Ectodermal cell (in vitro differentiated cells): ENCODE data around the gene AGFG1.

ENCODE experiments used
- H3K27ac ChIP-seq: 2 replicates; pipeline ENCODE4 v1.7.0; 2013; ENCODE audit warnings: mild to moderate bottlenecking, low read depth, low read length; ENCODE audit not compliant: insufficient read depth, poor library complexity, severe bottlenecking
- H3K27me3 ChIP-seq: 2 replicates; pipeline ENCODE4 v1.7.0; 2013; ENCODE audit warnings: mild to moderate bottlenecking, low read length; ENCODE audit not compliant: insufficient read depth, control insufficient read depth, poor library complexity, severe bottlenecking
- H3K36me3 ChIP-seq: one replicate; pipeline ENCODE4 v1.7.0; 2013; ENCODE audit warnings: low read length; ENCODE audit not compliant: control insufficient read depth, insufficient read depth
- H3K4me1 ChIP-seq: one replicate; pipeline ENCODE4 v1.7.0; 2013; ENCODE audit warnings: low read length; ENCODE audit not compliant: control insufficient read depth, insufficient read depth
- H3K4me3 ChIP-seq: 2 replicates; pipeline ENCODE4 v1.7.0; 2013; ENCODE audit warnings: low read depth, low read length, control low read depth; ENCODE audit not compliant: insufficient read depth
- H3K9me3 ChIP-seq: 2 replicates; pipeline ENCODE4 v1.7.0; 2013; ENCODE audit warnings: mild to moderate bottlenecking, low read length, moderate library complexity; ENCODE audit not compliant: control insufficient read depth
- WGBS, 2 experiments: methylation state at CpG; one replicate each; pipeline ENCODE4 v1.1.7; 2013; ENCODE audit warnings: missing lambda C conversion rate in 2 of 2; 5-methylcytosine and 5-hydroxymethylcytosine counted together

Gene AGFG1

GRCh38 chr2:227473122-227473461, 1.1 kb downstream of the AGFG1 start:
- H3K36me3 ChIP-seq: no peaks in the 10 kb centered on the region
- H3K9me3 ChIP-seq: no peaks in the 10 kb centered on the region
- peak overlapping the region; percentile 62 for H3K4me3 ChIP-seq
- 3% methylated on average over 9 of the region's 9 CpGs for WGBS, 2 experiments
- H3K27ac ChIP-seq: peak overlapping the region; percentile 47
- H3K27me3 ChIP-seq: no peaks in the 10 kb centered on the region
- peaks cover 5% of the 10 kb centered on the region for H3K4me1 ChIP-seq

DNA sequence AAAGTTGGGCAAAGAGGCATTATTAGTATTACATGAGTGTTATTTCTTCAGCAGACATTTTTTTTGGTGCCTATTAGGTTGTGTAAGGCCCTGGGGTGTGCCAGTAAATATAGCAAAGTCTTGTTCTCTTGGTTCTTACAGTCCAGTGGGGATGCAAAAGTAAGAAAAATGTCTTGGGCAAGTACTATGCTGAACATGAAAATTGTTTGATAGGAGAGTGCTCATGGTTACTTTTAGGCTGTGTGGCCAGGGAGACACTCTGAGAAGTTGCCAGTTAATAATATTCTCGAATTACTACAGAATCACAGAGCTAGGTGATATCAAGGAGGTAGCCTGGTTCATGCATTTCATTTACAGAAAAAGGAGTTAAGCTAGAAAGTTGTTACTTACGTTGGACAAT, 1.9 kb downstream of the AGFG1 start:
- 88 to 94% methylated on average over 2 of the region's 2 CpGs for WGBS, 2 experiments
- Histone ChIP-seq H3K4me1 (peaks cover 5% of the 10 kb centered on the region), H3K4me3 (no peak overlapping the region), H3K36me3 (no peaks in the 10 kb centered on the region), H3K27me3 (no peaks in the 10 kb centered on the region), H3K9me3 (no peaks in the 10 kb centered on the region), H3K27ac (no peak overlapping the region)

- H3K4me3 ChIP-seq: no peak overlapping the region
Measured at GRCh38 chr2:227474410-227474809, 2.5 kb downstream of the AGFG1 start.

GRCh38 chr2:227477291-227477690, 5.3 kb downstream of the AGFG1 start:
- H3K4me3 ChIP-seq: no peak overlapping the region
- WGBS, 2 experiments: 92 to 98% methylated on average over 4 of the region's 4 CpGs
- H3K4me1 ChIP-seq: peaks cover 5% of the 10 kb centered on the region
- no peak overlapping the region for H3K27ac ChIP-seq
- no peaks in the 10 kb centered on the region for H3K36me3 ChIP-seq
- H3K27me3 ChIP-seq: no peaks in the 10 kb centered on the region
- H3K9me3 ChIP-seq: no peaks in the 10 kb centered on the region

More at GRCh38 chr2:227474410-227474809, 2.5 kb downstream of the AGFG1 start:
- no peaks in the 10 kb centered on the region for H3K27me3 ChIP-seq
- H3K36me3 ChIP-seq: no peaks in the 10 kb centered on the region
- WGBS, 2 experiments: 94 to 96% methylated on average over 3 of the region's 3 CpGs
- H3K9me3 ChIP-seq: no peaks in the 10 kb centered on the region
- peaks cover 5% of the 10 kb centered on the region for H3K4me1 ChIP-seq
- H3K27ac ChIP-seq: no peak overlapping the region

DNA sequence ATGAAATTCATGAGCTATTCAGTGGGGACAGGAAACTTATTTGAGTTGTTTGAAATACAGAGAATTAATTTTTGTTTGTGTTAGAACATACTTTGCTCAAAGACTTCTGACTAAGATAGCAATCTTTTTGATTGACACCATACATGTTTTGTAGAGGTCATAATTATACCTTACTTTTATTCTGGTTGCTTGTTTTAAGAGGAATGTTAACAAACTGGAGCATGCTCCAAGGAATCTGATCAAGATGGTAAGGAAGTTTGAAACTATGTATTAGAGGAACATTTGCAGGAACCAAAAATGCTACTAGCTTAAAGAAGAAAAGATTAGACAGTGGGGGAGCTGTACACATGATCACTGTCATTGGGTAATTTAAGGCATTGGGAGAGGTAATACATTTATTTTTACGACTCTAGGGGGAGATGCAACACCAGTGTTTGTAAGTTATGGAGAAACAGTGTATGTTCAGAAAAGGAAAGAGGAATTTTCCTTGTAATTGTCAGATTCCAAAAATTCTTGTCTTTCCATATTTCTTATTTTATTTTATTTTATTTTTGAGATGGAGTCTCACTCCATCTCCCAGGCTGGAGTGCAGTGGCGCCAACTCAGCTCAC, 8.0 kb downstream of the AGFG1 start:
- H3K36me3 ChIP-seq: no peaks in the 10 kb centered on the region
- no peaks in the 10 kb centered on the region for H3K9me3 ChIP-seq
- no peaks in the 10 kb centered on the region for H3K27me3 ChIP-seq
- WGBS, 2 experiments: 91 to 95% methylated on average over 2 of the region's 2 CpGs
- no peak overlapping the region for H3K27ac ChIP-seq
- no peak overlapping the region for H3K4me3 ChIP-seq
- H3K4me1 ChIP-seq: no peaks in the 10 kb centered on the region

- H3K4me3 ChIP-seq: no peak overlapping the region
- H3K9me3 ChIP-seq: no peaks in the 10 kb centered on the region
- 82 to 95% methylated on average over 2 of the region's 2 CpGs for whole genome bisulfite sequencing, 2 experiments
- no peaks in the 10 kb centered on the region for H3K36me3 ChIP-seq
- H3K4me1 ChIP-seq: no peaks in the 10 kb centered on the region
- H3K27ac ChIP-seq: no peak overlapping the region
- H3K27me3 ChIP-seq: no peaks in the 10 kb centered on the region
Measured at GRCh38 chr2:227480528-227480927, 8.6 kb downstream of the AGFG1 start.

GRCh38 chr2:227482638-227483340, 10.8 kb downstream of the AGFG1 start:
- H3K4me3 ChIP-seq: no peak overlapping the region
- no peaks in the 10 kb centered on the region for H3K4me1 ChIP-seq
- no peaks in the 10 kb centered on the region for H3K9me3 ChIP-seq
- WGBS, 2 experiments: 100% methylated on average over 1 of the region's 1 CpG; no CpG with 5 or more reads in 1 of the 2 experiments
- no peak overlapping the region for H3K27ac ChIP-seq
- no peaks in the 10 kb centered on the region for H3K27me3 ChIP-seq
- H3K36me3 ChIP-seq: no peaks in the 10 kb centered on the region

GRCh38 chr2:227485429-227485828, 13.5 kb downstream of the AGFG1 start:
- Histone ChIP-seq H3K27me3 (no peaks in the 10 kb centered on the region), H3K4me1 (no peaks in the 10 kb centered on the region), H3K9me3 (no peaks in the 10 kb centered on the region), H3K27ac (no peak overlapping the region), H3K4me3 (no peak overlapping the region), H3K36me3 (no peaks in the 10 kb centered on the region)
- 89 to 95% methylated on average over 1 of the region's 1 CpG for WGBS, 2 experiments

- Histone ChIP-seq H3K4me3 (no peak overlapping the region), H3K27ac (no peak overlapping the region), H3K27me3 (no peaks in the 10 kb centered on the region), H3K4me1 (no peaks in the 10 kb centered on the region), H3K9me3 (no peaks in the 10 kb centered on the region), H3K36me3 (no peaks in the 10 kb centered on the region)
- WGBS, 2 experiments: 90 to 100% methylated on average over 1 of the region's 2 CpGs
Measured at GRCh38 chr2:227486688-227487087, 14.7 kb downstream of the AGFG1 start.

DNA sequence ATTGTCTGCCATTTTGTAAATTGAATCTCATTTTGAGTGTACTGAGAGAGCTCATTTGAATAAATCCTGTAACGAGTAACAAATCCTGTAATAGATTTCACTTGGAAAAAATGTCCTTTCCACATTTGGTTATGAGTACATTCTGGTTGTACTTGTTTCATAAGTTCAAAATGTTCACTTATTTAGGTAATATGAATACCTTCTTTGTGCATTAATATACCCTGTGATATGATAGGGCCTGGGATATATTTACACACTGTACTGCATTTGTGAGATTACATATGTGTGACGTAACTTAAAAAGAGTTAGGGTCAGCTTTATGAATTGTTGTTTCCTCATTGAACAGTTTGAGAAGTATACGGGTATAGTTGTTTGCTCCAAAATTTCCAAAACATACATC, 16.1 kb downstream of the AGFG1 start:
- H3K27ac ChIP-seq: no peak overlapping the region
- 96 to 98% methylated on average over 2 to 3 of the region's 3 CpGs for WGBS, 2 experiments
- no peaks in the 10 kb centered on the region for H3K9me3 ChIP-seq

More for the DNA sequence above, 16.1 kb downstream of the AGFG1 start:
- Histone ChIP-seq H3K27me3 (no peaks in the 10 kb centered on the region), H3K4me1 (no peaks in the 10 kb centered on the region), H3K36me3 (no peaks in the 10 kb centered on the region), H3K4me3 (no peak overlapping the region)
